ENCODE data around the gene DPP10. TPM values are rescaled to one million over a fixed set of nuclear protein-coding genes. Genes with fewer than 3 reads are reported as not detected.

Gene DPP10
- total RNA-seq, 1 donor from 2014 or later, result 0.33 TPM

DNA sequence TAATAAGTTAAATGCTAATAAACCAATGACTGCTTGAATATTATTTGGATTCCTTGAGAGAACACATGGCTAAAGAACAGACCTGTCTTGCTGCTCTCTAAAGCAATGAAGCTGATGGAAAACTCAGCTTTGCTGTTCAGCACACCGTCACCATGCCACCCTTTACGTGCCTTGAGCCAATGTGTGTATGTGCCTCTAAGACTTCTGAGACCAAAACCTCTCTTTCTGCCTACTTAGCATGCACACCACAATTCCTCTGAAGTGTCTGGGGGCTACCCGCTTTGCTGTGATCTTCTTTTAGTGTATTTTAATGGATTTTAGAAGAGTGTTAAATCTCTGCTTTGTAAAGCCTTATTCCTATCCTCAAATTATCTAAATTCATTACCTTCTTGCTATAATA lies 345.0 kb downstream of the DPP10 start:
- ATAC-seq (no peak), DNase-seq (ENCODE audit: low spot score) (no peak)

DNA sequence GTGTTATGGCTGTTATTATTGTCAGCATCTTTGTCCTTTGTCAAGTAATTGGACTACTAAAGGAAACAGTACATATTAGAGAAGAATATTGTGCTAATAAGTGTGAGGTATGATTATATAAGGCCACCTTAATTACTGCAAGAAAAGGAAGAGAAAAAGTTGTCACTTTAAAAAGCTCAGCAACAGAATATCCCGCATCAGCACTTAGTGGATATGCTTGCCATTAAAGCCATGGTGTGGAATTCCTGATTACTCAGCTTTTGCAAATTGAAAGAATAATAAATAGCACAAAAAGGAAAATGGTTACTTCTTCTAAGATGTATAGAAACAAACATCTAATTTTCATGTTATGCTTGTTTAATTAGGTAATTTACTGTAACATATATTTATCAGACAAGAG lies 347.5 kb downstream of the DPP10 start:
- ATAC-seq (no peak), DNase-seq (ENCODE audit: low spot score) (no peak)

DNA sequence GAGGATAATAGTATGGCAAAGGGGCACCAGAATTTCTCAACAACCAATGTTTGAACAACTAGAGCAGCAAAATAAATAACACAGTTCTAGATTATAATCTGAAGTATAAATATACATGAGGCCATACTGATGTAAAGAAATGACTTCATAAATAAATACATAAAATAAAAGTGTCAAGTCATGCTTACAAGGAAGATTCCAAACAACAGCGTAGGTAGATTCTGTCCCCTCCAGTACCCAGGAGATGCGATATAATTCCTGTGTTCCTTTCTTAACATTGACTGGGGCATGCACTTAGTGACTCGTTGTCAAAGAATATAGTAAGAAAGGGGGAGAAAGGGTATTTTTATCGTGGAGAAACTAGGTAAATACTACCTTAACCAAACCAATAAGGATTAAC lies 355.1 kb downstream of the DPP10 start:
- ATAC-seq, result no peak

DNA sequence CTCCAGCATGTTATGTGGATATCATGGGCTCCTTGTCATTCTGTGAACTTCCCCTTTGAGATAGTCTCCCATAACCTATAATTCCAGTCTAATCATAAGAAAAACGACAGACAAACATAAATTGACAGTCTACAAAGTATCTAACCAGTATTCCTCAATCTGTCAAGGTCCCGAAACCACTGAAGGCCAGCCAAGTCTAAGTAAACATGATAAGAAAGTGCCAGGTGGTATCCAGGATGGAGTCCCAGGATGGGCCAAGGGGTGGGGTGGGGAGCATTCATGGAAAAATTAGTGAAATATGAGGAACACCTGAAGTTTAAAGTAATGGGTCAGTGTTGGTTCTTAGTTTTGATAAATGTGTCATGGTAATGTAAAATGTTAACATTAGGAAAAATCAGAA lies 355.5 kb downstream of the DPP10 start:
- ATAC-seq (no peak), DNase-seq (ENCODE audit: low spot score) (no peak)

More for the DNA sequence above, 355.1 kb downstream of the DPP10 start:
- no peak for DNase-seq (ENCODE audit: low spot score)

DNA sequence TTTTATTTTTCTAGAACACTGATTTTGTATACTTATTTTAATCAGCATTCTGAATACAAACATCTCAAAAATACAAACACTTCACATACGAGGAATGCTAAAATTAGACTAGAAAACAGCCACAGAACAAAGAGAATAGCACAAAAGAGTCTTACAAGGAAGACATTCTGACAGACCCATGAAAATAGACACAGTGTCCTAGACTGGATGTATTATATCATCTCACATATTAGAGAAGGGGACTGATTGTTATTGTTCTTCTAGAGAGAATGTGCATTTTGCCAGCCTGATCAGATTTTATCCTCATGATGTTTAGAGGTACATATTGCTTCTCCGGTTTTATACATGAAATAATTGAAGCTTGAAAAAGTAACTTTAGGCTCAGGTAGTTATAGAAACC lies 357.9 kb downstream of the DPP10 start:
- DNase-seq (ENCODE audit: low spot score) (no peak), ATAC-seq (no peak)

DNA sequence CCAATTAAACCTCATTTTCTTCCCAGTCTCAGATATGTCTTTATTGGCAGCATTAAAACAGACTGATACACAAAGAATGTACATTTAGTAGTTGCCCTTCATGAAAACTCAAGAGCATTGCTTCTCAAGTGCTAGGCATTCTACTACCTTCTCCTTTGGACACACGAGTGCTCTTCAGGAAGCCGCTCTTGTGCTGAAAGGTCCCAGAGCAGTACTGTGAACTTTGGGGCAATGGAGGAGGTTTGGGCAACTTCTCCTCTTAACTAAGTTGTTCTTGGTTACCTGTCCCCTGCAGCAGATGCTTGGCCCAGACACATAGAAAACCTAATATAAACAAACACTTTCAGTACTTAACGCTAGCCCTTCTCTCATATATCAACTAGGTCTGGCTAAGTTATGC lies 362.8 kb downstream of the DPP10 start:
- no peak for ATAC-seq
- DNase-seq (ENCODE audit: low spot score), result no peak

DNA sequence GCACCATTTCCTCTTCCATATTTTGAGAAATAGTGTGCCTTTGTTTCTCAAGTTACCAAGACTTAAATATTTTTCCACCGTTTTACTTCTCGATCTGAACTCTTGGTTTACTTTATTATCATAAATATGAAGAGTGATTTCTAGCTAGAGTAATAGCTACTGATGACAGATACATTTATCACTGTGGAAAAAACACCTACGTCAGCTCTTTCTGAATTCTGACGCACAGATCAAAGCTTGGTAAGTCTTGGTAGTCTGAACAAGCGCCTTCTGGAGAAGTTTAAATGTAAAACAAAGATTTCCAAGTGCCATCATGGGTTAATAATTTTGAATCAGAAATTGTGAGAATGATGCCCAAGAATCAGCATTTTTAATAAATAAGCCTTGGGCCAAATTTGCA lies 367.7 kb downstream of the DPP10 start:
- ATAC-seq, result no peak
- no peak for DNase-seq (ENCODE audit: low spot score)

DNA sequence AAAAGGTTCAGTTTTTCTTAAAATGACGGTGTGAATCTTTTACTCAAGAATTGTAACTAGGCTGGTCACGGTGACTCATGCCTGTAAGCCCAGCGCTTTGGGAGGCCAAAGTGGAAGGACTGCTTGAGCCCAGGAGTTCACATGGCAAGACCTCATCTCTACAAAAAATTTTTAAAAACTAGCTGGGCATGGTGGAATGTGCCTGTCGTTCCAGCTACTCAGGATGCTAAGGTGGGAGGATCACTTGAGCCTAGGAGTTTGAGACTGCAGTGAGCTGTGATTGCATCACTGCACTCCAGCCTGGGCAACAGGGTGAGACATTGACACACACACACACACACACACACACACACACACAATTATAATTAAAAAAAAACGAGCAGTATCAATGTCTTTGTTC lies 369.8 kb downstream of the DPP10 start:
- DNase-seq (ENCODE audit: low spot score) (no peak), ATAC-seq (no peak)

DNA sequence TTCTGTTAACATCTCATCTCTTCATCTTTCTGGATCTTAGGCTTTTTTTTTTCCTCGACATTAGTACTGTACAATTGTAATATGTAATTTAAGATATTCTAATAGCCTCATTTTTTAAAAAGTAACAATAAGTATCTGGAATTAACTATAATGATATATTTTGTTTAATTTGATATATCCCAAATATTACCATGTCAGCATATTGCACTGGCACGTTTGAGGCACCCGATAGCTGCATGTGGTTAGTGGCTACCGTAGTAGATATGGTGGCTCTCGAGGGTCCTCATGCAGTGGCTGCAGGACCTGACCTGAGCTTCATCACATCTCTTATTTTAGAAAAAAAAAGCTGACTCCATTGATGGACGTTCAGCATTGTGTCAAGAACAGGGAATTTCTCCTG lies 371.9 kb downstream of the DPP10 start:
- no peak for DNase-seq (ENCODE audit: low spot score)
- ATAC-seq, result no peak

DNA sequence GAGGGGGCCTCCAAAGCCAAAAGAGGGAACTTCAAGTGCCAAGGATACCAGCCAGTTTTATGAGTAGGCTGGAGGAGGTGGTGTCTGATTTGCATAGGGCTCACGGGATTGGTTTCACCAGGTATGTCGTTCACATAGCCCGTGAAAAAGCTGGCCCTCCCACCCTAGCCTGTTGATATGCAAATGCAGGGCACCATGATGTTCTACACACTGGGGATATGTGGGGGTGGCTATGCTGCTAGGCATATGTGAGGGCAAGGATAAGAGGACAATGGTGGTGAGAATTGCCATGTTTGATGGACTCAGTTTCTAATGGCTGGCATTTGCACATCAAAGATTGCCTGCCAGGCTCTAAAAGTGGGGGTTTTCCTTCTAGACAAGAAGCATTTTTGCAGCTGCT lies 378.6 kb downstream of the DPP10 start:
- DNase-seq (ENCODE audit: low spot score), result no peak

DNA sequence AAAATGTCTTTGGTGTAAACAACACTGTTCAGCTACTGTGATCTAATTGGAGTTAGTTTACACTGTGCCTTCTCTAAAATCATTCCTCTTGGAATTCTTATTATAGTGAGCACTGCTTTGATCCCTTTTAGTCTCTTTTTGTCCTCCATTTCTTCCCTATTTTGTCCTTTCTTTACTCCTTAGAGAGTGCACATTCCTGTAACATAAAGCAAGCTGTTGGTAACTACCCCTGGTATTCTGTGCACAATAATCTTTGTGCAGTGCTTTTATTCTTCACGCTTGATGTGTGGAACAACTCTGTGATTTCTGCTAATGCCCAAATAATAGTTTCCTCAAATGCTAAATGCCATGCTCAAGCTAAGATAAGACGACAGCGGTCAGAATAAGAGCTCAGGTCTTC lies 401.5 kb downstream of the DPP10 start:
- ATAC-seq (no peak), DNase-seq (ENCODE audit: low spot score) (no peak)

More for the DNA sequence above, 378.6 kb downstream of the DPP10 start:
- no peak for ATAC-seq

DNA sequence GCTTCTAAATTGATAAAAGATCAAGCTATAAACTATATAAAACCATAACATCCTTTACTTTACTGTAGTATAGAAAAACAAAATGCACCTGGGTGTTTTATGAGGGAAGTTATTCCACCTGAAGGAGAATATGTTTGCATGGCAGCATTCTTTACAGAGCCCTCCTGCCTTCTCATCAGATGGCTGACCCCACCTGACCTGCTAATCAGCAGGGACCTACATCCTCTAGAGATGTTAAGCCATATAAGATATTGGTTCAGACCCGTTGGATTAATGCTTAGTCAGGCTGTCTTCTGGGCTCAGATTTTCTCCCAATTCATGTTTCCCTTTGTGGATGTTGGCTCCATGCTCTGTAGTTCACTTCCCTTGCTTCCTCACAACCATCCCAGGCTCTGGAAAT lies 414.8 kb downstream of the DPP10 start:
- no peak for ATAC-seq
- DNase-seq (ENCODE audit: low spot score), result no peak

DNA sequence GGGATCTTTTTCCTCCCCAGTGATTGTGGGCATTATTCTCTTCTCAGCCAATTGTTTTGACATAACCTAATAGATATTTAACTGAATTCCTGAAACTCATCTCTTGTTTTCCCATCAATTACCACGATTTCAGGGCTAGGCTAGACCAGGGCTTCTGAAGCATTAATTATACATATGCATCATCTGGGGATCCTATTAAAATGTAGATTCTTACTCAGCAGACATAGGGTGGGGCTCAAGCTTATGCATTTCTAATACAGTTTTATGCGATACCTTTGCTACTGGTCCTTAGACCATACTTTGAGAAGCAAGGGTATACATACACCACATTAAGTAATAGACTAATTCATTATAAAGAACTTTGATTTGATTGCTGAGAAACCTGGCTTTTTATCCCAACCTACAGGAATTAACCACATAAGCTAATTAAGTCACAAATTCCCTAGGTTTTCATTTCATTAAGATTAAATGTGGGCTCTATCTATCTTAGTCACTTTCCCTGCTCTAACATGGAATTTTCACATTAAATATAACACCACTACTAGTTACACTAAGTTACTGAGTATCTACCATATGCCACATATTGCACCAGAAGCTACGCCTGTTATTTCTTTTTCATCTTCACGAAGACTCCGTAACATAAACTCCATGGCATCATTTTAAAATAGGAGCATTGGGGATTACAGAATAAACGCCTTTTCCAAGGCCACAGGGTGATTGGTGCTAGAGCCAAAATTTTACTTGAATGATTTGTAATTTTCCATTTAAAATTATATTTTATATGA lies 417.5 kb downstream of the DPP10 start:
- ATAC-seq (no peak), DNase-seq (ENCODE audit: low spot score) (no peak)

DNA sequence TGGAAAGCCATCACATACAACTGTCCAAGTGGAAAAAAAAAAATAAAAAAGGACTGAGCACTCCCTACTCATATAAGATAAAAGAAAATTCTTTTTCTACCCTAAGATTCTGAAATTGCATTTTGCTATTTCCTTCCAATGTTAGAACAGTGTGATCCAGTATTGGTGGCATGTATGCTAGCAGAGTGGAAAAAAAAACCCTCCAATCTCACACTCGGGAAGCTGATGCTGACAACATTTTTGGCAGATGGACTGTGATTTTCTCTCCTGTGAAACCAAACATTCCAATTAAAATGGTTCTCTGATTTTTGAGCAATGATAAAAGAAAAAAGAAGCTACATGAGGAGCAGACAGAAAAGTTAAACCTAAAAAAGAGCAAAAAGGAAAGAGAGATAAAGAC lies 419.8 kb downstream of the DPP10 start:
- no peak for DNase-seq (ENCODE audit: low spot score)
- no peak for ATAC-seq

DNA sequence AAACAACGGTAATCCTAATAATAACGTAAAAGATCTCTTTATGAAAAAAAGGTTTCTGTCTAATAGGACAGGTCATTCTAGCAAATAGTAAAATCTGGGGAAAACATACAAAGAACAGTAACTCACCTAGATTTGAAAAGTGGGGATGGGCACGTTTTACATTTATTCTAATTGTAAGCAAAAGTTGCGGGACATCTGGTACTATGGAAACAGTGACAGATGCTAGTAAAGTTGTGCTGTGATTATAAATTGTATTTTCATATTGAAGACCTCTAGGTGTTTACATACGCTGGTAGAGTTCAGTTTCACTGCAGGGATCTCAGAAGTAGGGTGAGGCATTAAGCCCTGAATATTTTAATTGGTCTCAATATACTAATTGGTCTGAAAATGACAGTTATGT lies 422.5 kb downstream of the DPP10 start:
- ATAC-seq (no peak), DNase-seq (ENCODE audit: low spot score) (no peak)

DNA sequence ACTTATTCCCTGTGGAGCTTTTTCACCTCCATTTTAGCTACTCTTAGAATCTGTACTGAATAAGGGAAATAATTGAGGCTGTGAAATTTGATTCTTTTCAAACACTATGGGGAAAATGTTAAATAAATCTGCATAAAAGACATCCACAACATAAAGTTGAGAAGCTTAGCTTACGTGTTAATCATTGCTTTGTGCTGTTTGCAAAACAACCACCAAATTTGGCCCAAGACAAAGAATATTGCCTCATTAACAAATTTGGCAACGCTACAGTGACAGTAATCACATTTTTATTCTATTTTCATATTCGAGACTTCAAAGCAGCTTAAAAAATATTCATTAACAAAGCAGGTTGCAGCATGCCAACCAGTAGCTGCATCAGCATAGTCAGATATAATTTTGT lies 437.6 kb downstream of the DPP10 start:
- ATAC-seq (no peak), DNase-seq (ENCODE audit: low spot score) (no peak)

DNA sequence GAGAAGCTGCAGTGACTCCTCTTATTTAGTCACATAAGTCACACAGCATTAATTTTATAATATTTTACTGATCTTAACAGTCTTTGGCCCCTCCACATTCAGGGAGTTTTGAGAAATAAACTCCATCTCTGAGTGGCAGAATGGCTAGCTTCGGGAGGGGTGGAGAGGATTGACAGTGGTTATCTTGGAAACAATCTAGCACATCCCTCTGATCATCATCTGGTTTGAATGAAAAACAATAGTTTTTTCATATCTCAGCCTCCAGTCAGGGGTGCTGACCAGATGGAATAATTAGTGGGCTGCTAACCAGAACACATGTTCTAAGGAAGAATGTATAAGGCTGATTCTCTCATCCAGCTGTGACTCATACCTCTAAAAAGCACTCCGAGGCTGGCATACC lies 477.5 kb downstream of the DPP10 start:
- ATAC-seq (no peak), DNase-seq (ENCODE audit: low spot score) (no peak)

DNA sequence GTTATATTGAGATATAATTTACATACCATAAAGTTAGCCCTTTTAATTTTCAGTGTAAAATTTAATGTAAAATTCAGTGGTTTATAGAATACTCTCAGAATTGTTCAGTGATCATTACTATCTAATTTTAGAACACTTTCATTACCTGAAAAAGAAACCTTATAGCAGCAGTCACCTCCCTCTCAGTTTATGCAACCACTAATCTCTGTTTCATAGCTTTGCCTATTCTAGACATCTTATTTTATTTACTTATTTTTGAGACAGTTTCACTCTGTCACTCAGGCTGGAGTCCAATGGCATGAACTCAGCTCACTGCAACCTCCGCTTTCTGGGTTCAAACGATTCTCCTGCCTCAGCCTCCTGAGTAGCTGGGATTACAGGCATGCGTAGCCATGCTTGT lies 479.6 kb downstream of the DPP10 start:
- no peak for ATAC-seq
- no peak for DNase-seq (ENCODE audit: low spot score)

DNA sequence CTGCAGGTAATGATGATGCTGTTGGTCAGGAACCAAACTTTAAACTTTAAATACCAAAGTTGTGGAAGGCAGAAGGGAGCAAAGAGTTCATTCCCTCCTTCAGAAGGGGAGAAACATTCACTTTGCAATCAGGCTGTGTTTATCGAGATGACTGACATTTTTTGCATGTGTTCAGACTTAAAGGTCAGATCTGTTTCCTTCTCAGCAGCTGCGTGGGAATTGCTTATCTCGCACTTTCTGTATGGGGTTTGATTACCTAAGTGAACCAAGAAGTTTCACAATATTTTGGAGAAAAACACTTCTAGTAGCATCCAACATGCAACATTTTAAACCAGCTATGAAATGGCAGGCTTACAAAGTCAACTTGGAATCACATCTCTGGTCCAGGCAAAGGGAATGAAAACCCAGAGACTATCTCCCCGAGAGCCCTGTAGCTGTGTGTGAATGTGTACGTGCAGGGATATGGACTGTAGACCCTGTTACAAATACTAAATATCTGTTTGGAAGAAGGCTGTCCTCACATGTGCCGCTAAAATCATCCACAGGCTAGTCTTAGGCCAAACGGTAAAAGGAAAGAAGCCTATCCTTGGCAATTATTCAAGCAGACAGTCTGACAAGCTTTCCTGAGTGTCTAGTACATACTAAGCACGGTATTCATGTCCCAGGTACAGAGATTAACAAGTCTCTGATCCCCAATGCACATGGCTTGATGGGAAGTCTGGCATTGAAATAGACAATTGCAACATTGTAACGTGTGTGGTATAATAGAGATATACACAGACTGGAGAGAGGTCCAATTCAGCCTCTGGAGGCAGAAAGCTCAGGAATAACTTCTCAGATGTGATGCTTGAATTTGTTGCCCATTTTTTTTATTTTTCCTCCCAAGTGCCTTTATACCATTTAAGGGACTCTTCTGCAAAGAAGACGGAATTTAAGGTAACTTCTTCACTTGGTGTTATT lies 483.1 kb downstream of the DPP10 start:
- DNase-seq (ENCODE audit: low spot score) (no peak), ATAC-seq (no peak)

DNA sequence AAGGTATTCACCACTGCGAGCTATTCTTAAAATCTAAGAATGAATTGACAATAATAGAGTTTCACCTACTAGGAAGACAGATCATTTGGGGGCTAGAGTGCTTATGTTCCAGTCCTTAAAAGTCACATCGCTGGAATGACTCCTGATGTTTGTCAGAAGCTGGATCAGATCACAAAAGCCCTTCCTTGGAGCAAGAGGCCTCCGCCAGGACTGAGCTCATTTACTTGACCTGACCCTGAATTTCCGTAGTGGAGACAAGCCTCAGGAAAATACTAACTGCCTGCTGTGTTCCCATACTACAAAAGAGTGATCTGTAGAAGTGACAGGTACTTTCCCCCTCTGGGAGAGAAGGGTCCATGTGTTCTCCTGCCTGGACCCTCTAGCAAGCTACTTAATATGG lies 483.9 kb downstream of the DPP10 start:
- ATAC-seq (no peak), DNase-seq (ENCODE audit: low spot score) (no peak)

DNA sequence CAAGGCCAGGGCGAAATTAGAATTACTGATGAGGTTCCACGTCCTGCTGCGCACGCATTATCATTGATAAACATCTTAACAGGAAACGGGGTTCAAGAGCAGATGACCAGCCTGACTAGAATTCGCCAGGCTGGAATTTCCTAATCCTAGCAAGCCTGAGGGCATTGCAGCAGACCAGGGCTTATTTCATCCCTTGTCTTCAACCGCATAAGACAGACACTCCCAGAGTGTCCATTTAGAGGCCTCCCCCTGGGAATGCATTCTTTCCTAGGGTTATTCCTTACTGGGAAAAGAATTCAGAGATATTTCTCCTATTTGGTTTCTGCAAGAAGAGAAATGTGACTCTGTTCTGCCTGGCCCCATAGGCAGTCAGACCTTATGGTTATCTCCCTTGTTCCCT lies 486.8 kb downstream of the DPP10 start:
- ATAC-seq (no peak), DNase-seq (ENCODE audit: low spot score) (no peak)

DNA sequence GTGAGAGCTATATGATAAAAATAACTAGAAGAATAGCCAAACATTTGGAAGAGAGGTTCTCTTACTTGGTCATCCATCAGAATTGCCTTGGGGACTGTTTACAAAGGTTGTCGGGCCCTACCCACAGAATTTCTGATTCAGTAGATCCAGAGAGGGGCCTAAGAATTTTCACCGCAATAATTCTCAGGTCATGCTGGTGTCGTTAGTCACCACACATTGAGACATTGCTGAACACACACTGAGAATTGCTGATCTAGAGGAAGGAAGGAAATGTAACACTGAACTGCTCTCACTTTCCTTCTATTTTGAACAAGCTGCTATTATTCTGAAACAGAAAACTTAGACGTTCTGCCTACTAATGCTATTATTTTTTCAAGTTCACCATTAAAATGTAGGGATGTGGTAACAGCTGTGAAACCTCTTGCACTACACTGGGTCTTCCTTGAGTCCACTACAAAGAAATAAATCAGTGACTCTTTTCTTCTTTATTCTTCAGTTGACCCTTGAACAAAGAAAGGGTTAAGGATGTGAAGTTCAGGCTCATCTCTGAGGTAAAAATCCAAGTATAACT lies 491.3 kb downstream of the DPP10 start:
- ATAC-seq (no peak), DNase-seq (ENCODE audit: low spot score) (no peak)
